ENCODE data around the gene FHAD1. TPM values are rescaled to one million over a fixed set of nuclear protein-coding genes. Genes with fewer than 3 reads are reported as not detected.

The FHAD1 gene
- total and polyA plus RNA-seq, 9 donors, result 0.82 to 2.1 (median 1.3) TPM

DNA sequence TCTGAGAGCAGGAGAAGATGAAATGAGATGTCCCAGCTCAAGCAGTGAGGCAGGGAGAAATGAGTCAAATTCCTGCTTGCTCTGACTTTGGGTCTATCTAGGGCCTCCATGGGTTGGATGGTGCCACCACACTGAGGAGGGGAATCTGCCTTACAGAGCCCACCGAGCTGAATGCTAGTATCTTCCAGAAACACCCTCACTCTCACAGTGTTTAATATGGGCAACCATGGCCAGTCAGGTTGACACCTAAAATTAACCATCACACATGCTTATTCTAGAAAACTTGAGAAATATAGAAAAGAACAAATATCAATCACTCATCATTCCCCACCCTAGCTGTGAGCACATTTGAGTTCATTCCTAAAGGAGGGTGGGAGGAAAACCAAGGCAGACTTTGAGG lies 29.4 kb upstream of the FHAD1 start:
- H3K4me1 ChIP-seq (ENCODE audit: control insufficient read depth, insufficient read depth, low read length), result peaks cover 25% of the 10 kb centered on the region
- H3K27me3 ChIP-seq (ENCODE audit: control insufficient read depth, insufficient read depth, low read length), result no peaks in the 10 kb centered on the region
- WGBS (ENCODE audit: insufficient coverage), result 83% methylated on average over 1 of the region's 1 CpG
- peaks cover 14% of the 10 kb centered on the region for H3K36me3 ChIP-seq (ENCODE audit: control insufficient read depth, insufficient read depth, low read length)
- H3K27ac ChIP-seq (ENCODE audit: low read length), result no peak overlapping the region
- H3K9me3 ChIP-seq (replicated peaks; ENCODE audit: control insufficient read depth, low read depth, low read length), result no peaks in the 10 kb centered on the region
- no peak for DNase-seq
- no peak overlapping the region for H3K4me3 ChIP-seq (ENCODE audit: low read length)

GRCh38 chr1:15218287-15219279 lies 28.4 kb upstream of the FHAD1 start:
- Histone ChIP-seq H3K9me3 (replicated peaks; ENCODE audit: control insufficient read depth, low read depth, low read length) (no peaks in the 10 kb centered on the region), H3K27me3 (ENCODE audit: control insufficient read depth, insufficient read depth, low read length) (no peaks in the 10 kb centered on the region), H3K36me3 (ENCODE audit: control insufficient read depth, insufficient read depth, low read length) (peaks cover 14% of the 10 kb centered on the region), H3K4me3 (ENCODE audit: low read length) (no peak overlapping the region), H3K4me1 (ENCODE audit: control insufficient read depth, insufficient read depth, low read length) (peaks cover 16% of the 10 kb centered on the region), H3K27ac (ENCODE audit: low read length) (no peak overlapping the region)
- no peak for DNase-seq
- 87% methylated on average over 4 of the region's 6 CpGs for WGBS (ENCODE audit: insufficient coverage)

DNA sequence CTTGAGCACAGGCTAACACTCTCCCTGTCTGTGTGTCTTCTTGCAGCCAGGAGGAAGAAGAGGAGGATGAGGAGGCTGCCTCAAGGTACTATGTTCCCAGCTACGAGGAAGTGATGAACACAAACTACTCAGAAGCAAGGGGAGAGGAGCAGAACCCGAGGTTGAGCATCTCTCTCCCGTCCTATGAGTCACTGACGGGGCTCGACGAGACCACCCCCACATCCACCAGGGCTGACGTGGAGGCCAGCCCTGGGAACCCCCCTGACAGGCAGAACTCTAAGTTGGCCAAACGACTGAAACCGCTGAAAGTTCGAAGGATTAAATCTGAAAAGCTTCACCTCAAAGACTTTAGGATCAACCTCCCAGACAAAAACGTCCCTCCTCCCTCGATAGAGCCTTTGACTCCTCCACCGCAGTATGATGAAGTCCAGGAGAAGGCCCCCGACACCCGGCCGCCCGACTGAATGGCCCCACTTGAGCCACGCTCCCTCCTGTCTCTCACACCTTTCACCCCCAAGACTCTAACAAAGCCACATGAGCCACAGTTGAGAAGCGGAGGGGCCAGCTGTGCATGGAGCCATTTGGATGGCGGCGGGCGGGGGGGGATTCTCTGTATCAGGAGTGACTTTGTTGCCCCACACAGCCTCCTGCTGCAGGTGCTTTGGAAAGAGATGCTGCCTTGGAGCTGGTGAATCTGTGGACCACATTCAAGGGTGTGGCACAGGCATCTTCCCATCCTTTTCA lies 27.6 kb upstream of the FHAD1 start:
- no peaks in the 10 kb centered on the region for H3K9me3 ChIP-seq (replicated peaks; ENCODE audit: control insufficient read depth, low read depth, low read length)
- DNase-seq, result no peak
- H3K4me1 ChIP-seq (ENCODE audit: control insufficient read depth, insufficient read depth, low read length), result peaks cover 10% of the 10 kb centered on the region
- 80% methylated on average over 7 of the region's 22 CpGs for WGBS (ENCODE audit: insufficient coverage)
- peaks cover 14% of the 10 kb centered on the region for H3K36me3 ChIP-seq (ENCODE audit: control insufficient read depth, insufficient read depth, low read length)
- H3K4me3 ChIP-seq (ENCODE audit: low read length), result no peak overlapping the region
- H3K27ac ChIP-seq (ENCODE audit: low read length), result no peak overlapping the region
- no peaks in the 10 kb centered on the region for H3K27me3 ChIP-seq (ENCODE audit: control insufficient read depth, insufficient read depth, low read length)

DNA sequence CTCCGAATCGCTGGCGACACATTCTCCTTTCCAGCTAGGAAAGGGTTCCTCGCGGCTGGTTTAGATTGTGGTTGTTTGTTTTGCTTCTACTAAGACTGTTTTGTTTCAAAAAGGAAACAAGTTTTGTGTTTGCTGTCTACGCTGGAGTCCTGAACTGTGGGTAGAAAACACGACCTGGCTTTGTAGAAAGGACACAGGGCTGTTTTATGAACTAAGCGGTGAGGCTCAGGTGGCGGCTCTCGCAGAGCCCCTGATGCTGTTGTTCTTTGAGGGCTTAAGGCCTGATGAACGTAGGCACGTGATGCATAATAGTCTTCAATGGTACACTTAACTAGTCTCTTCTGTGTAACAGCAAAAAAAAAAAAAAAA lies 27.0 kb upstream of the FHAD1 start:
- 73% methylated on average over 5 of the region's 12 CpGs for WGBS (ENCODE audit: insufficient coverage)
- Histone ChIP-seq H3K9me3 (replicated peaks; ENCODE audit: control insufficient read depth, low read depth, low read length) (no peaks in the 10 kb centered on the region), H3K36me3 (ENCODE audit: control insufficient read depth, insufficient read depth, low read length) (peaks cover 12% of the 10 kb centered on the region), H3K27ac (ENCODE audit: low read length) (no peak overlapping the region), H3K27me3 (ENCODE audit: control insufficient read depth, insufficient read depth, low read length) (no peaks in the 10 kb centered on the region), H3K4me1 (ENCODE audit: control insufficient read depth, insufficient read depth, low read length) (peaks cover 5% of the 10 kb centered on the region), H3K4me3 (ENCODE audit: low read length) (no peak overlapping the region)
- DNase-seq, result no peak

DNA sequence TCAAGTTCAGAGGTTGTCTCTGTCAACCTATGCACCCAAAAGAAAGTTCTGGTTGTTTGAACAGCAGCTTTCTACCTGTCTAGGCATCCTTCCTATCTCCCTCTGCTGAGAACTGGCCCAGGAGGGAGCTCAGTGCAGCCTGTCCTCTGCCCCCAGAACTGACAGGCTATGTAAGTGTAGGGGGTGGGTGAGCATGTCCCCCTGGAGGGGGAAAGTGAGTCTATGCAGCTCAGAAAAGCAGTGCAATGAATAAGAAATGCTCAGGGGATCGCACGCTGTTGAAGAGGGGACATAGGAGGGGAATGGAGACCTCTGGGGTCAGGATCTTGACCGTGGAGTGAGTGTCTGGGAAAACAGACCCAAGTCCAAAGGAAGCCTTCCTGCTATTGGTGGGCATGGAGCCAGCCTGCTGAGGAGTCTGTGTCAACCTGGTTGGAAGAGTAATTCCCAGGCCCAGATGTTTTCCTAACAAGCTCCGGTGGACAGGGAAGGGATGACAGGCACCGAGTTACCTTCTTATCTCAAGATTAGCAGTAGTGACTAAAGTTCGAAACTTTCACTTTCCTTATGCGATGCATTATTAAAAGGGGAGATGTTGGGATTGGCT lies 26.1 kb upstream of the FHAD1 start:
- H3K9me3 ChIP-seq (replicated peaks; ENCODE audit: control insufficient read depth, low read depth, low read length), result no peaks in the 10 kb centered on the region
- H3K36me3 ChIP-seq (ENCODE audit: control insufficient read depth, insufficient read depth, low read length), result peaks cover 8% of the 10 kb centered on the region
- H3K27me3 ChIP-seq (ENCODE audit: control insufficient read depth, insufficient read depth, low read length), result no peaks in the 10 kb centered on the region
- WGBS (ENCODE audit: insufficient coverage), result 63% methylated on average over 4 of the region's 7 CpGs
- DNase-seq, result no peak
- no peak overlapping the region for H3K4me3 ChIP-seq (ENCODE audit: low read length)
- H3K4me1 ChIP-seq (ENCODE audit: control insufficient read depth, insufficient read depth, low read length), result peaks cover 8% of the 10 kb centered on the region
- H3K27ac ChIP-seq (ENCODE audit: low read length), result no peak overlapping the region

GRCh38 chr1:15222653-15223303 lies 24.2 kb upstream of the FHAD1 start:
- H3K36me3 ChIP-seq (ENCODE audit: control insufficient read depth, insufficient read depth, low read length), result peaks cover 8% of the 10 kb centered on the region
- WGBS (ENCODE audit: insufficient coverage), result 91% methylated on average over 3 of the region's 4 CpGs
- DNase-seq, result no peak
- no peak overlapping the region for H3K4me3 ChIP-seq (ENCODE audit: low read length)
- peaks cover 13% of the 10 kb centered on the region for H3K4me1 ChIP-seq (ENCODE audit: control insufficient read depth, insufficient read depth, low read length)
- H3K9me3 ChIP-seq (replicated peaks; ENCODE audit: control insufficient read depth, low read depth, low read length), result no peaks in the 10 kb centered on the region
- H3K27ac ChIP-seq (ENCODE audit: low read length), result no peak overlapping the region
- H3K27me3 ChIP-seq (ENCODE audit: control insufficient read depth, insufficient read depth, low read length), result no peaks in the 10 kb centered on the region

GRCh38 chr1:15224259-15224869 lies 22.7 kb upstream of the FHAD1 start:
- Histone ChIP-seq H3K9me3 (replicated peaks; ENCODE audit: control insufficient read depth, low read depth, low read length) (no peaks in the 10 kb centered on the region), H3K27ac (ENCODE audit: low read length) (no peak overlapping the region), H3K27me3 (ENCODE audit: control insufficient read depth, insufficient read depth, low read length) (no peaks in the 10 kb centered on the region), H3K36me3 (ENCODE audit: control insufficient read depth, insufficient read depth, low read length) (peaks cover 5% of the 10 kb centered on the region), H3K4me3 (ENCODE audit: low read length) (no peak overlapping the region), H3K4me1 (ENCODE audit: control insufficient read depth, insufficient read depth, low read length) (peaks cover 13% of the 10 kb centered on the region)
- 80% methylated on average over 8 of the region's 8 CpGs for WGBS (ENCODE audit: insufficient coverage)
- peak; percentile 17 for DNase-seq

DNA sequence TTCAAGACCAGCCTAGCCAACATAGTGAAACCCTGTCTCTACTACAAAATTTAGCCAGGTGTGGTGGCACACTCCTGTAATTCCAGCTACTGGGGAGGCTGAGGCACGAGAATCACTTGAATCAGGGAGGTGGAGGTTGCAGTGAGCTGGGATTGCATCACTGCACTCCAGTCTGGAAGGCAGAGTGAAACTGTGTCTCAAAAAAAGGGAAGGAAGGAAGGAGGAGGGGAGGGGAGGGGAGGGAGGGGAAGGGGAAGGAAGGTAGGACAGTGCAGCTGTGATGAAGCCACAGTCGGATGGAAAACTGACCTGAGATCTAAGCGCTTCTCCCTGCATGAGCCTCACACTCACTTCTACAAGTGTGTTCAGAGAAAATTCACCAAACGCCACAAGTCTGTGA lies 22.0 kb upstream of the FHAD1 start:
- Histone ChIP-seq H3K9me3 (replicated peaks; ENCODE audit: control insufficient read depth, low read depth, low read length) (no peaks in the 10 kb centered on the region), H3K36me3 (ENCODE audit: control insufficient read depth, insufficient read depth, low read length) (peaks cover 1% of the 10 kb centered on the region), H3K27me3 (ENCODE audit: control insufficient read depth, insufficient read depth, low read length) (no peaks in the 10 kb centered on the region), H3K4me3 (ENCODE audit: low read length) (no peak overlapping the region), H3K27ac (ENCODE audit: low read length) (no peak overlapping the region), H3K4me1 (ENCODE audit: control insufficient read depth, insufficient read depth, low read length) (peaks cover 13% of the 10 kb centered on the region)
- DNase-seq, result peak; percentile 23
- WGBS (ENCODE audit: insufficient coverage), result no CpG with 5 or more reads among the region's 4 CpGs

DNA sequence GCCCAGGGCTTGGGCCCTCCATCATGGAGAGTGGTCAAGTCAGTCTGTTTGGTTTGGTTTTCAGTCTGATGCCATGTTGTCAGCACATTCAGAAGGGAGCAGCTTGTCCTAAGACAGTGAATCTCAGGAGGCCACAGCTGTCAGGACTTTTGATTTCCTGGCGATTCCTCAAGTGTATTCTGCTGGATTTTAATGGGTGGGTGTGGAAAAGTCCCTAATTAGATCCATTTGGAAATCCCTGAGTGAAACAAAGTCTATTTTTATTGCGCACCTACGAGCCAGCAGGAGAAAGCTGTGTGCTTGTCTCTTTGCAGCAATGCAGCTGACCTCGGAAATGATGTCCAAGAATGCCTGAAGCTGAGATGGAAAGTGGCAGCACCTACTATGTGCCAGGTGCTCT lies 21.6 kb upstream of the FHAD1 start:
- Histone ChIP-seq H3K27me3 (ENCODE audit: control insufficient read depth, insufficient read depth, low read length) (no peaks in the 10 kb centered on the region), H3K36me3 (ENCODE audit: control insufficient read depth, insufficient read depth, low read length) (no peaks in the 10 kb centered on the region), H3K9me3 (replicated peaks; ENCODE audit: control insufficient read depth, low read depth, low read length) (no peaks in the 10 kb centered on the region), H3K4me3 (ENCODE audit: low read length) (no peak overlapping the region), H3K27ac (ENCODE audit: low read length) (no peak overlapping the region), H3K4me1 (ENCODE audit: control insufficient read depth, insufficient read depth, low read length) (peaks cover 13% of the 10 kb centered on the region)
- WGBS (ENCODE audit: insufficient coverage), result 36% methylated on average over 4 of the region's 4 CpGs
- DNase-seq, result peak; percentile 30
